Peyer's patch (tissue), 4 donors: ENCODE measurements around the gene PDGFD. TPM values are rescaled to one million over a fixed set of nuclear protein-coding genes. Genes with fewer than 3 reads are reported as not detected.

Experiments used
- DNase-seq, 3 donors: peaks; one replicate each; pipeline ENCODE4 v3.0.0-alpha.2; 2017 to 2019
- H3K27ac ChIP-seq, 4 donors: fragments of 200-600 bp; sonication (generic); one replicate each; pipeline ENCODE4 v1.5.1; 2016 to 2019
- H3K27me3 ChIP-seq, 2 donors: fragments of 200-600 bp; sonication (generic); one replicate each; pipeline ENCODE4 v1.5.1; 2019
- H3K36me3 ChIP-seq, 3 donors: fragments of 200-600 bp; sonication (generic); one replicate each; pipeline ENCODE4 v1.5.1; 2016 to 2019
- H3K4me1 ChIP-seq, 4 donors: fragments of 200-600 bp; sonication (generic); one replicate each; pipeline ENCODE4 v1.5.1; 2016 to 2019
- H3K4me3 ChIP-seq, 4 donors: fragments of 200-600 bp; sonication (generic); 1 replicate in 3 of 4; 2 replicates in 1 of 4; pipeline ENCODE4 v1.5.1; 2016 to 2019; ENCODE audit warnings: mild to moderate bottlenecking in 1 of 4
- H3K9me3 ChIP-seq, 4 donors: fragments of 200-600 bp; sonication (generic); one replicate each; pipeline ENCODE4 v1.5.1; 2016 to 2019; ENCODE audit warnings: mild to moderate bottlenecking in 1 of 4
- POLR2A ChIP-seq, 2 donors: fragments of 450-650 bp; IDR thresholded peaks; one replicate each; pipeline ENCODE4 v1.5.1; 2017; ENCODE audit warnings: antibody characterized with exemption in 2 of 2, mild to moderate bottlenecking in 2 of 2, moderate library complexity in 2 of 2
- total RNA-seq, 4 donors: library from RNA; depleted of rRNA; stranded (reverse); fragments of >200 nt; gene quantifications; one replicate each; pipeline ENCODE4 v1.1.0, GENCODE V29; 2016
- TF ChIP-seq, protein P1 (sequence below), 6 experiments: fragments of 450-650 bp in 4 of 6; fragments of 200-600 bp in 2 of 6; sonication (generic) in 1 of 6; IDR thresholded peaks; one replicate each; pipeline ENCODE4 v1.5.1; 2017 to 2019; ENCODE audit warnings: antibody characterized with exemption in 6 of 6, mild to moderate bottlenecking in 3 of 6, moderate library complexity in 1 of 6

The PDGFD gene
- total RNA-seq, 4 donors from 2014 or later, result 0.83 to 1.9 (median 1.7) TPM

DNA sequence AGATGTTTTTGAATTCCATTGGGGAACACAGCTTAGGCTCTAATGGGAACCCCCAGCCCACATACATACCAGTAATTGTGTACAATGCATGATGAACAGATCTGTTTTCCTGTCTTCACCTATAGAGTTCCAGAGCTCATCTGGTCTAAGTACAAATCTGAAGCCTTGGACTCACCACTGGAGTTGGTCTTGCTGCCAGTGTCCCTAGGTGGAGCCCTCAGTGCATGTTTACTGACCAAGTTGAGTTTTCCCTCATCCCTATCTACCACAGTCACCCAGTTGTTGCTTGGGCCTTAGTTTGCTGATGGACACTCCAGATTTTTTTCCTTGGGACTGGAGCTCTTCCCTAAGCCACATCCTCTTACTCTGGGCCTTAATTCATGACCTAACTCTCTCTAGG lies 286.7 kb downstream of the PDGFD start:
- Histone ChIP-seq H3K27me3 (no peaks in the 10 kb centered on the region), H3K36me3 (no peaks in the 10 kb centered on the region), H3K9me3 (no peaks in the 10 kb centered on the region), H3K4me1 (no peaks in the 10 kb centered on the region), H3K27ac (no peak overlapping the region), H3K4me3 (no peak overlapping the region)
- TF ChIP-seq, protein P1, sequence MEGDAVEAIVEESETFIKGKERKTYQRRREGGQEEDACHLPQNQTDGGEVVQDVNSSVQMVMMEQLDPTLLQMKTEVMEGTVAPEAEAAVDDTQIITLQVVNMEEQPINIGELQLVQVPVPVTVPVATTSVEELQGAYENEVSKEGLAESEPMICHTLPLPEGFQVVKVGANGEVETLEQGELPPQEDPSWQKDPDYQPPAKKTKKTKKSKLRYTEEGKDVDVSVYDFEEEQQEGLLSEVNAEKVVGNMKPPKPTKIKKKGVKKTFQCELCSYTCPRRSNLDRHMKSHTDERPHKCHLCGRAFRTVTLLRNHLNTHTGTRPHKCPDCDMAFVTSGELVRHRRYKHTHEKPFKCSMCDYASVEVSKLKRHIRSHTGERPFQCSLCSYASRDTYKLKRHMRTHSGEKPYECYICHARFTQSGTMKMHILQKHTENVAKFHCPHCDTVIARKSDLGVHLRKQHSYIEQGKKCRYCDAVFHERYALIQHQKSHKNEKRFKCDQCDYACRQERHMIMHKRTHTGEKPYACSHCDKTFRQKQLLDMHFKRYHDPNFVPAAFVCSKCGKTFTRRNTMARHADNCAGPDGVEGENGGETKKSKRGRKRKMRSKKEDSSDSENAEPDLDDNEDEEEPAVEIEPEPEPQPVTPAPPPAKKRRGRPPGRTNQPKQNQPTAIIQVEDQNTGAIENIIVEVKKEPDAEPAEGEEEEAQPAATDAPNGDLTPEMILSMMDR (IDR thresholded peaks at IDR 0.05), result no peak
- no peak for TF ChIP-seq POLR2A (IDR thresholded peaks at IDR 0.05)
- no peak for DNase-seq

DNA sequence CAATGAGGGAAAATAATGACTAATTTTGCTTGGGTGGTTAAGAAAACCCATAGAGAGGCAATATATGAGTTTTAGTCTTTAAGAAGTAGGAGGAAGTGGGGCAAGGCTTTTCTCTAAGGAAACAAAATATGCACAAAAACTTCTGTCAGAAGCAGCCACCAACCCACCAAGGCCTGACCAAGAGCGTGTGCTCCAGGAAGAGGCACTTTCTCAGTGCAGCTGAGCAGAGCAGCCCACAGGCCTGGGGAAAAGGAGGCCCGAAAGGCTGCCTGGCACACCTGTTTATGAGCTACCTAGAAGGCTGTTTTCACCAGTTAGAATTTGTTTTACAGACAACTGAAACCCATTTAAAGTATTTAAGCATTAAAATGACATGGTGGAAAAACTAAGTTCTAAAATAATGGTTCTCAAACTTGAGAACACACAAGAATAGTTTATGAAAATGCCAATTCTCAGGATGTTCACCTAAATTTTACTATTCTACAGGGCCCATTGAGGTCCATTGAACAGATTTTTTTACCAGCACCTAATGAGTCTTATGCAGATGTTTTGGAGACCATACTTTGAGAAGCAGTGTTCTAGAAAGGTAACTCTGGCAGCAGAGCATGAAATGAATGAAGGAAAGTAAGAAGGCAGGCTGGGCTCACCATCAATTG lies 288.0 kb downstream of the PDGFD start:
- H3K27me3 ChIP-seq, result no peaks in the 10 kb centered on the region
- no peak overlapping the region for H3K27ac ChIP-seq
- TF ChIP-seq POLR2A (IDR thresholded peaks at IDR 0.05), result no peak
- TF ChIP-seq, protein P1 (IDR thresholded peaks at IDR 0.05), result no peak
- peak in 1 of 3 donors; percentile 49 for DNase-seq
- H3K9me3 ChIP-seq, result no peaks in the 10 kb centered on the region
- no peaks in the 10 kb centered on the region for H3K36me3 ChIP-seq
- H3K4me1 ChIP-seq, result no peaks in the 10 kb centered on the region
- no peak overlapping the region for H3K4me3 ChIP-seq

DNA sequence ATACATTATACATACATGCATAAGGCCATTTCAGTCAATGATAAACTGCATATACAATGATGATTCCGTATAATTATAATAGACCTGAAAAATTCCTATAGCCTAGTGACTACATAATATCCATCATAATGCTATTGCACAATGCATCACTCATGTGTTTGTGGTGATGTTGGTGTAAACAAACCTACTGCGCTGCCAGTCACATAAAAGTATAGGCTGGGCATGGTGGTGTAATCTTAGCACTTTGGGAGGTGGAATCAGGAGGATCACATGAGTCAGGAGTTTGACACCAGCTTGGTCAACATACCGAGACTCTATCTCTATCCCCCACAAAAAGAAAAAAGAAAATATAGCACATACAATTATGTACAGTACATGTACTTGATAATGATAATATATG lies 291.2 kb downstream of the PDGFD start:
- H3K4me3 ChIP-seq, result no peak overlapping the region
- H3K36me3 ChIP-seq, result no peaks in the 10 kb centered on the region
- H3K27ac ChIP-seq, result no peak overlapping the region
- TF ChIP-seq, protein P1 (IDR thresholded peaks at IDR 0.05), result no peak
- no peak for TF ChIP-seq POLR2A (IDR thresholded peaks at IDR 0.05)
- no peaks in the 10 kb centered on the region for H3K4me1 ChIP-seq
- H3K9me3 ChIP-seq, result no peaks in the 10 kb centered on the region
- no peaks in the 10 kb centered on the region for H3K27me3 ChIP-seq
- no peak for DNase-seq

DNA sequence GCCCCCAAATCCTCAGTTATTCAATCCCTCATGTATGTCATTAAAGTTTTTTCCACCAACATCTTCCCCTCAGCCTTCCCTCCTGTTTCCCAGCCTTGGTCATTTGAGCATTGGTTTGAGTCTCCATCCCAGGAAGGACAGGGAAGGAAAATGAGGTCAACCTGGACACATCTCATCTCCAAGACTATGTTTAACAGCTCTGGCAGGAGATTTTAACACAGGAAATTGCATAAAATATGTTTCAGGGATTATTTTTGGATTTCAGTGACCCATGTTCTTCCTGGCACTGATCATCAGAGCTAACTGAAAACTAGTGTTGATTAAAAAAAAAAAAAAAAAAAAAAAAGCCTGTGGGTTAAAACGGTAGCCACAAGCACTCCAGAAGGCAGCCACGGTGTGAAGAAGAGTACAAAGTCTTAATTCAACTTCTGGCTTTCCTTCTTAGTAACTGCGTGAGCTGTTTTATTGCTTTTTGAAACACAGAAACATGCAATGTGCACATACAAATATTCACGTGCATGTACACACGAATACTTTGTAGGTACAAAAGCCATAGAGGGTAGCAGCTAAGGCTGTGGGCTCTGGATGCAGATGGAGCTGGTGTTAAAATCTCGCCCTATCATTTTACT lies 291.9 kb downstream of the PDGFD start:
- H3K27me3 ChIP-seq, result no peaks in the 10 kb centered on the region
- H3K27ac ChIP-seq, result no peak overlapping the region
- no peaks in the 10 kb centered on the region for H3K4me1 ChIP-seq
- no peak overlapping the region for H3K4me3 ChIP-seq
- no peaks in the 10 kb centered on the region for H3K36me3 ChIP-seq
- no peaks in the 10 kb centered on the region for H3K9me3 ChIP-seq
- DNase-seq, result no peak
- TF ChIP-seq, protein P1 (IDR thresholded peaks at IDR 0.05), result no peak
- TF ChIP-seq POLR2A (IDR thresholded peaks at IDR 0.05), result no peak

DNA sequence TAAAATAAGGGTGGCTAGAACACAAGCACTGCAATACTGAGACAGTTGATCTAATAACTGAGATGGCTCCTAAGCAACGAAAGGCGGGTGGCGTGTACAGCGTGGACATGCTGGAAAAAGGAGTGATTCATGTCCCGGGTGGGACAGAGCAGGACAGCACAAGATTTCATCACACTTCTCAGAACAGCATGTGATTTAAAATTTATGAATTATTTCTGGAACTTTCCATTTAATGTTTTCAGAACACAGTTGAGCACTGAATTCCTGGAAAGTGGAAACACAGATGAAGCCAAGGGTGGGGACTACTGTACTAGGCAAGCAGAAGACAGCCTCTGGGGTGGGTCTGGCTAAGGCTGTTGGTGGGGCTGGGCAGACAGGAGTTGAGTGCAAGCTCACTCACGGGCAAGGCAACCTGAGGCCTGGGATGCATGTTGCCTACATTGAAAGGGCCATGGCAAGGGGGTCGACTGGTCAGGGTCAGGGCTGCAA lies 293.1 kb downstream of the PDGFD start:
- peak in 1 of 3 donors; percentile 50 for DNase-seq
- Histone ChIP-seq H3K27ac (no peak overlapping the region), H3K27me3 (no peaks in the 10 kb centered on the region), H3K36me3 (no peaks in the 10 kb centered on the region), H3K4me3 (no peak overlapping the region), H3K4me1 (no peaks in the 10 kb centered on the region), H3K9me3 (no peaks in the 10 kb centered on the region)
- TF ChIP-seq POLR2A (IDR thresholded peaks at IDR 0.05), result no peak
- TF ChIP-seq, protein P1 (IDR thresholded peaks at IDR 0.05), result no peak
